Osteocyte (in vitro differentiated cells): Measurements from ENCODE around the gene DNAAF5. TPM values are rescaled to one million over a fixed set of nuclear protein-coding genes. Genes with fewer than 3 reads are reported as not detected.

Experiments used
- DNase-seq: peaks from one replicate; pipeline ENCODE4 v3.0.0; 2021; ENCODE audit warnings: mixed read lengths; ENCODE audit not compliant: unreplicated experiment; ENCODE audit errors: extremely low spot score
- H3K27ac Mint-ChIP-seq: one replicate; pipeline ENCODE4 v1.8.0; 2021; ENCODE audit warnings: mild to moderate bottlenecking, mixed read lengths; ENCODE audit not compliant: unreplicated experiment
- H3K27me3 Mint-ChIP-seq: one replicate; pipeline ENCODE4 v1.8.0; 2021; ENCODE audit warnings: mixed read lengths; ENCODE audit not compliant: unreplicated experiment
- H3K36me3 Mint-ChIP-seq: one replicate; pipeline ENCODE4 v1.8.0; 2021; ENCODE audit warnings: mixed read lengths; ENCODE audit not compliant: unreplicated experiment
- H3K4me1 Mint-ChIP-seq: one replicate; pipeline ENCODE4 v1.8.0; 2021; ENCODE audit warnings: mixed read lengths; ENCODE audit not compliant: unreplicated experiment
- H3K4me3 Mint-ChIP-seq: one replicate; pipeline ENCODE4 v1.8.0; 2021; ENCODE audit warnings: mild to moderate bottlenecking, moderate library complexity, mixed read lengths; ENCODE audit not compliant: unreplicated experiment
- H3K9me3 Mint-ChIP-seq: one replicate; pipeline ENCODE4 v1.8.0; 2021; ENCODE audit warnings: mixed read lengths; ENCODE audit not compliant: unreplicated experiment
- CTCF ChIP-seq: fragments of 200-600 bp; sonication (generic); IDR thresholded peaks from 2 replicates; pipeline ENCODE4 v1.5.0; 2021; ENCODE audit warnings: antibody characterized with exemption, mild to moderate bottlenecking, moderate library complexity
- total RNA-seq: library from RNA; stranded (reverse); gene quantifications from 2 replicates; pipeline ENCODE4 v1.2.1, GENCODE V29; 2021

DNAAF5 gene
- total RNA-seq, 1 donor from 2014 or later = 28.1 TPM

- Mint-ChIP-seq H3K27me3 (no peaks in the 10 kb centered on the region), H3K4me3 (no peak overlapping the region), H3K9me3 (peaks cover 13% of the 10 kb centered on the region), H3K27ac (no peak overlapping the region), H3K4me1 (peaks cover 20% of the 10 kb centered on the region), H3K36me3 (peaks cover 13% of the 10 kb centered on the region)
- TF ChIP-seq CTCF = no peak
- DNase-seq = no peak
These were observed 35.0 kb upstream of the DNAAF5 start for GRCh38 chr7:691361-692045.

GRCh38 chr7:693280-693679, 33.2 kb upstream of the DNAAF5 start:
- no peak overlapping the region for H3K27ac Mint-ChIP-seq
- H3K4me3 Mint-ChIP-seq = no peak overlapping the region
- peaks cover 5% of the 10 kb centered on the region for H3K9me3 Mint-ChIP-seq
- H3K27me3 Mint-ChIP-seq = no peaks in the 10 kb centered on the region
- H3K4me1 Mint-ChIP-seq = peaks cover 28% of the 10 kb centered on the region
- no peak for DNase-seq
- no peak for TF ChIP-seq CTCF
- H3K36me3 Mint-ChIP-seq = peaks cover 6% of the 10 kb centered on the region

- no peak for DNase-seq
- no peak overlapping the region for H3K4me3 Mint-ChIP-seq
- H3K27me3 Mint-ChIP-seq = no peaks in the 10 kb centered on the region
- no peak for TF ChIP-seq CTCF
- peaks cover 28% of the 10 kb centered on the region for H3K4me1 Mint-ChIP-seq
- no peak overlapping the region for H3K27ac Mint-ChIP-seq
- H3K9me3 Mint-ChIP-seq = no peaks in the 10 kb centered on the region
- H3K36me3 Mint-ChIP-seq = no peaks in the 10 kb centered on the region
These were observed 30.1 kb upstream of the DNAAF5 start for GRCh38 chr7:696426-696811.

- Mint-ChIP-seq H3K9me3 (no peaks in the 10 kb centered on the region), H3K4me3 (no peak overlapping the region), H3K27ac (no peak overlapping the region), H3K27me3 (no peaks in the 10 kb centered on the region), H3K36me3 (no peaks in the 10 kb centered on the region), H3K4me1 (peaks cover 24% of the 10 kb centered on the region)
- no peak for TF ChIP-seq CTCF
- no peak for DNase-seq
These were observed 29.5 kb upstream of the DNAAF5 start for GRCh38 chr7:696812-697551.
